OCI-LY3 (cell line): ENCODE data around the gene P4HA2.

Source experiments
- H2AFZ ChIP-seq: fragments of 200-600, 300-600 bp; shearing (Covaris generic); 2 replicates; pipeline ENCODE4 v1.6.0; 2014; ENCODE audit warnings: antibody characterized with exemption, low read depth, low read length
- H3K27ac ChIP-seq: fragments of 200-600, 300-600 bp; sonication (generic); 2 replicates; pipeline ENCODE4 v1.5.1; 2014; ENCODE audit warnings: mild to moderate bottlenecking, low read length, moderate library complexity, mixed read lengths
- H3K27me3 ChIP-seq: fragments of 200-600, 300-600 bp; sonication (generic); 2 replicates; pipeline ENCODE4 v1.6.1; 2014; ENCODE audit warnings: low read depth, low read length, mixed read lengths
- H3K36me3 ChIP-seq: fragments of 200-600, 300-600 bp; sonication (generic); replicated peaks from 2 replicates; pipeline ENCODE3; 2014; ENCODE audit warnings: low read depth, low read length, mixed read lengths
- H3K4me1 ChIP-seq: fragments of 300-600, 200-600 bp; sonication (generic); 2 replicates; pipeline ENCODE4 v1.6.1; 2014; ENCODE audit warnings: low read length, mixed read lengths
- H3K4me2 ChIP-seq: fragments of 200-600, 300-600 bp; sonication (generic); 2 replicates; pipeline ENCODE4 v1.6.1; 2014; ENCODE audit warnings: low read length, mixed read lengths
- H3K4me3 ChIP-seq: fragments of 300-600, 200-600 bp; sonication (generic); 2 replicates; pipeline ENCODE4 v1.5.1; 2014; ENCODE audit warnings: antibody characterized with exemption, mild to moderate bottlenecking, low read length, moderate library complexity
- H3K79me2 ChIP-seq: fragments of 300-600, 200-600 bp; shearing (Covaris generic); 2 replicates; pipeline ENCODE4 v1.6.1; 2014; ENCODE audit warnings: mild to moderate bottlenecking, low read length, mixed read lengths
- H3K9ac ChIP-seq: fragments of 300-600, 200-600 bp; shearing (Covaris generic); 2 replicates; pipeline ENCODE4 v1.6.0; 2014; ENCODE audit warnings: mild to moderate bottlenecking, low read length, moderate library complexity
- H3K9me3 ChIP-seq: fragments of 200-600, 300-600 bp; shearing (Covaris generic); 2 replicates; pipeline ENCODE4 v1.6.1; 2014; ENCODE audit warnings: low read length, mixed read lengths; ENCODE audit not compliant: insufficient read depth
- H4K20me1 ChIP-seq: fragments of 200-600, 300-600 bp; sonication (generic); 2 replicates; pipeline ENCODE4 v1.6.1; 2016; ENCODE audit warnings: low read length, mixed read lengths; ENCODE audit not compliant: insufficient read depth
- EZH2phosphoT487 ChIP-seq: fragments of 200-600 bp; shearing (Covaris generic); IDR thresholded peaks from 2 replicates; pipeline ENCODE4 v1.6.1; 2018; ENCODE audit warnings: antibody characterized with exemption, mixed run types, low read depth
- TF ChIP-seq, protein P1 (sequence below): fragments of 200-600, 300-600 bp; sonication (generic); IDR thresholded peaks from 2 replicates; pipeline ENCODE4 v1.5.1; 2014; ENCODE audit warnings: antibody characterized with exemption, low read length, low read depth

Gene P4HA2

GRCh38 chr5:132209901-132210545 lies 17.6 kb downstream of the P4HA2 start:
- no peak for TF ChIP-seq EZH2phosphoT487
- TF ChIP-seq, protein P1, sequence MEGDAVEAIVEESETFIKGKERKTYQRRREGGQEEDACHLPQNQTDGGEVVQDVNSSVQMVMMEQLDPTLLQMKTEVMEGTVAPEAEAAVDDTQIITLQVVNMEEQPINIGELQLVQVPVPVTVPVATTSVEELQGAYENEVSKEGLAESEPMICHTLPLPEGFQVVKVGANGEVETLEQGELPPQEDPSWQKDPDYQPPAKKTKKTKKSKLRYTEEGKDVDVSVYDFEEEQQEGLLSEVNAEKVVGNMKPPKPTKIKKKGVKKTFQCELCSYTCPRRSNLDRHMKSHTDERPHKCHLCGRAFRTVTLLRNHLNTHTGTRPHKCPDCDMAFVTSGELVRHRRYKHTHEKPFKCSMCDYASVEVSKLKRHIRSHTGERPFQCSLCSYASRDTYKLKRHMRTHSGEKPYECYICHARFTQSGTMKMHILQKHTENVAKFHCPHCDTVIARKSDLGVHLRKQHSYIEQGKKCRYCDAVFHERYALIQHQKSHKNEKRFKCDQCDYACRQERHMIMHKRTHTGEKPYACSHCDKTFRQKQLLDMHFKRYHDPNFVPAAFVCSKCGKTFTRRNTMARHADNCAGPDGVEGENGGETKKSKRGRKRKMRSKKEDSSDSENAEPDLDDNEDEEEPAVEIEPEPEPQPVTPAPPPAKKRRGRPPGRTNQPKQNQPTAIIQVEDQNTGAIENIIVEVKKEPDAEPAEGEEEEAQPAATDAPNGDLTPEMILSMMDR, result no peak
- Histone ChIP-seq H3K4me1 (no peaks in the 10 kb centered on the region), H4K20me1 (no peaks in the 10 kb centered on the region), H3K36me3 (no peaks in the 10 kb centered on the region), H3K27ac (no peak overlapping the region), H3K4me3 (no peak overlapping the region), H3K79me2 (no peaks in the 10 kb centered on the region), H3K27me3 (peaks cover 7% of the 10 kb centered on the region; the same call in 1 of the 2 replicates), H2AFZ (no peak overlapping the region), H3K9ac (no peak overlapping the region), H3K4me2 (no peak overlapping the region), H3K9me3 (no peaks in the 10 kb centered on the region)

- Histone ChIP-seq H2AFZ (no peak overlapping the region), H3K79me2 (no peaks in the 10 kb centered on the region), H3K27ac (no peak overlapping the region), H3K4me3 (no peak overlapping the region), H3K9ac (no peak overlapping the region), H3K36me3 (no peaks in the 10 kb centered on the region), H3K27me3 (peaks cover 7% of the 10 kb centered on the region; the same call in 1 of the 2 replicates), H3K9me3 (no peaks in the 10 kb centered on the region), H3K4me2 (no peak overlapping the region), H4K20me1 (no peaks in the 10 kb centered on the region), H3K4me1 (no peaks in the 10 kb centered on the region)
- TF ChIP-seq, protein P1, result no peak
- TF ChIP-seq EZH2phosphoT487, result no peak
Measured at GRCh38 chr5:132209131-132209530, 18.5 kb downstream of the P4HA2 start.

- no peak overlapping the region for H3K4me3 ChIP-seq
- no peaks in the 10 kb centered on the region for H3K9me3 ChIP-seq
- no peaks in the 10 kb centered on the region for H4K20me1 ChIP-seq
- no peaks in the 10 kb centered on the region for H3K36me3 ChIP-seq
- H2AFZ ChIP-seq, result no peak overlapping the region
- no peak overlapping the region for H3K27ac ChIP-seq
- H3K4me1 ChIP-seq, result peaks cover 5% of the 10 kb centered on the region; the same call in 1 of the 2 replicates
- H3K79me2 ChIP-seq, result no peaks in the 10 kb centered on the region
- H3K4me2 ChIP-seq, result no peak overlapping the region
- peaks cover 7% of the 10 kb centered on the region; the same call in 1 of the 2 replicates for H3K27me3 ChIP-seq
- no peak overlapping the region for H3K9ac ChIP-seq
- no peak for TF ChIP-seq EZH2phosphoT487
- TF ChIP-seq, protein P1, result no peak
Measured at GRCh38 chr5:132207778-132208177, 19.9 kb downstream of the P4HA2 start.

- Histone ChIP-seq H3K27me3 (peaks cover 7% of the 10 kb centered on the region; the same call in 1 of the 2 replicates), H2AFZ (no peak overlapping the region), H3K4me2 (no peak overlapping the region), H3K27ac (no peak overlapping the region), H3K36me3 (no peaks in the 10 kb centered on the region), H3K9me3 (no peaks in the 10 kb centered on the region), H3K4me1 (peaks cover 5% of the 10 kb centered on the region; the same call in 1 of the 2 replicates), H3K4me3 (no peak overlapping the region), H4K20me1 (no peaks in the 10 kb centered on the region), H3K79me2 (no peaks in the 10 kb centered on the region), H3K9ac (no peak overlapping the region)
- no peak for TF ChIP-seq EZH2phosphoT487
- TF ChIP-seq, protein P1, result no peak
Measured at GRCh38 chr5:132206782-132207181, 20.9 kb downstream of the P4HA2 start.
